ENCODE measurements around the gene TMEM52.

The TMEM52 gene

GRCh38 chr1:1957533-1957961 lies 38.5 kb upstream of the TMEM52 start:
- no peaks in the 10 kb centered on the region for H3K4me1 ChIP-seq (ENCODE audit: control insufficient read depth, insufficient read depth, low read length)
- H3K27me3 ChIP-seq (ENCODE audit: control insufficient read depth, insufficient read depth, low read length) = peaks cover 10% of the 10 kb centered on the region
- no peaks in the 10 kb centered on the region for H3K36me3 ChIP-seq (ENCODE audit: control insufficient read depth, insufficient read depth, low read length)
- no peak overlapping the region for H3K9ac ChIP-seq (ENCODE audit: low read length)
- H3K27ac ChIP-seq (ENCODE audit: low read depth, low read length) = no peak overlapping the region
- H3K4me3 ChIP-seq (ENCODE audit: low read length) = no peak overlapping the region

- peaks cover 10% of the 10 kb centered on the region for H3K27me3 ChIP-seq (ENCODE audit: control insufficient read depth, insufficient read depth, low read length)
- no peak overlapping the region for H3K9ac ChIP-seq (ENCODE audit: low read length)
- H3K27ac ChIP-seq (ENCODE audit: low read depth, low read length) = no peak overlapping the region
- no peaks in the 10 kb centered on the region for H3K36me3 ChIP-seq (ENCODE audit: control insufficient read depth, insufficient read depth, low read length)
- H3K4me1 ChIP-seq (ENCODE audit: control insufficient read depth, insufficient read depth, low read length) = no peaks in the 10 kb centered on the region
- no peak overlapping the region for H3K4me3 ChIP-seq (ENCODE audit: low read length)
Measured at GRCh38 chr1:1956586-1957532, 37.8 kb upstream of the TMEM52 start.

- Histone ChIP-seq H3K36me3 (ENCODE audit: control insufficient read depth, insufficient read depth, low read length) (no peaks in the 10 kb centered on the region), H3K4me3 (ENCODE audit: low read length) (no peak overlapping the region), H3K27me3 (ENCODE audit: control insufficient read depth, insufficient read depth, low read length) (peaks cover 10% of the 10 kb centered on the region), H3K27ac (ENCODE audit: low read depth, low read length) (no peak overlapping the region), H3K9ac (ENCODE audit: low read length) (no peak overlapping the region), H3K4me1 (ENCODE audit: control insufficient read depth, insufficient read depth, low read length) (no peaks in the 10 kb centered on the region)
Measured at GRCh38 chr1:1956101-1956500, 37.0 kb upstream of the TMEM52 start.

- no peak overlapping the region for H3K9ac ChIP-seq (ENCODE audit: low read length)
- H3K4me1 ChIP-seq (ENCODE audit: control insufficient read depth, insufficient read depth, low read length) = no peaks in the 10 kb centered on the region
- no peaks in the 10 kb centered on the region for H3K36me3 ChIP-seq (ENCODE audit: control insufficient read depth, insufficient read depth, low read length)
- H3K27me3 ChIP-seq (ENCODE audit: control insufficient read depth, insufficient read depth, low read length) = peaks cover 9% of the 10 kb centered on the region
- H3K4me3 ChIP-seq (ENCODE audit: low read length) = no peak overlapping the region
- H3K27ac ChIP-seq (ENCODE audit: low read depth, low read length) = no peak overlapping the region
Measured at GRCh38 chr1:1955621-1956094, 36.6 kb upstream of the TMEM52 start.

GRCh38 chr1:1954831-1955441 lies 35.9 kb upstream of the TMEM52 start:
- no peaks in the 10 kb centered on the region for H3K4me1 ChIP-seq (ENCODE audit: control insufficient read depth, insufficient read depth, low read length)
- no peak overlapping the region for H3K27ac ChIP-seq (ENCODE audit: low read depth, low read length)
- H3K4me3 ChIP-seq (ENCODE audit: low read length) = no peak overlapping the region
- peaks cover 3% of the 10 kb centered on the region for H3K27me3 ChIP-seq (ENCODE audit: control insufficient read depth, insufficient read depth, low read length)
- no peaks in the 10 kb centered on the region for H3K36me3 ChIP-seq (ENCODE audit: control insufficient read depth, insufficient read depth, low read length)
- no peak overlapping the region for H3K9ac ChIP-seq (ENCODE audit: low read length)

GRCh38 chr1:1954015-1954414 lies 34.9 kb upstream of the TMEM52 start:
- no peak overlapping the region for H3K27ac ChIP-seq (ENCODE audit: low read depth, low read length)
- H3K36me3 ChIP-seq (ENCODE audit: control insufficient read depth, insufficient read depth, low read length) = no peaks in the 10 kb centered on the region
- H3K4me1 ChIP-seq (ENCODE audit: control insufficient read depth, insufficient read depth, low read length) = no peaks in the 10 kb centered on the region
- no peak overlapping the region for H3K9ac ChIP-seq (ENCODE audit: low read length)
- no peak overlapping the region for H3K4me3 ChIP-seq (ENCODE audit: low read length)
- no peaks in the 10 kb centered on the region for H3K27me3 ChIP-seq (ENCODE audit: control insufficient read depth, insufficient read depth, low read length)

- Histone ChIP-seq H3K27me3 (ENCODE audit: control insufficient read depth, insufficient read depth, low read length) (no peaks in the 10 kb centered on the region), H3K4me3 (ENCODE audit: low read length) (no peak overlapping the region), H3K36me3 (ENCODE audit: control insufficient read depth, insufficient read depth, low read length) (no peaks in the 10 kb centered on the region), H3K27ac (ENCODE audit: low read depth, low read length) (no peak overlapping the region), H3K4me1 (ENCODE audit: control insufficient read depth, insufficient read depth, low read length) (no peaks in the 10 kb centered on the region), H3K9ac (ENCODE audit: low read length) (no peak overlapping the region)
Measured at GRCh38 chr1:1950940-1951339, 31.9 kb upstream of the TMEM52 start.

GRCh38 chr1:1948783-1949182 lies 29.7 kb upstream of the TMEM52 start:
- H3K4me1 ChIP-seq (ENCODE audit: control insufficient read depth, insufficient read depth, low read length) = no peaks in the 10 kb centered on the region
- no peak overlapping the region for H3K4me3 ChIP-seq (ENCODE audit: low read length)
- H3K9ac ChIP-seq (ENCODE audit: low read length) = no peak overlapping the region
- H3K27me3 ChIP-seq (ENCODE audit: control insufficient read depth, insufficient read depth, low read length) = no peaks in the 10 kb centered on the region
- no peaks in the 10 kb centered on the region for H3K36me3 ChIP-seq (ENCODE audit: control insufficient read depth, insufficient read depth, low read length)
- no peak overlapping the region for H3K27ac ChIP-seq (ENCODE audit: low read depth, low read length)

- H3K9ac ChIP-seq (ENCODE audit: low read length) = no peak overlapping the region
- no peaks in the 10 kb centered on the region for H3K36me3 ChIP-seq (ENCODE audit: control insufficient read depth, insufficient read depth, low read length)
- H3K27ac ChIP-seq (ENCODE audit: low read depth, low read length) = no peak overlapping the region
- peaks cover 2% of the 10 kb centered on the region for H3K27me3 ChIP-seq (ENCODE audit: control insufficient read depth, insufficient read depth, low read length)
- H3K4me1 ChIP-seq (ENCODE audit: control insufficient read depth, insufficient read depth, low read length) = no peaks in the 10 kb centered on the region
- H3K4me3 ChIP-seq (ENCODE audit: low read length) = no peak overlapping the region
Measured at GRCh38 chr1:1947493-1947892, 28.4 kb upstream of the TMEM52 start.

- no peak overlapping the region for H3K4me3 ChIP-seq (ENCODE audit: low read length)
- H3K4me1 ChIP-seq (ENCODE audit: control insufficient read depth, insufficient read depth, low read length) = no peaks in the 10 kb centered on the region
- H3K9ac ChIP-seq (ENCODE audit: low read length) = no peak overlapping the region
- peaks cover 5% of the 10 kb centered on the region for H3K27me3 ChIP-seq (ENCODE audit: control insufficient read depth, insufficient read depth, low read length)
- no peaks in the 10 kb centered on the region for H3K36me3 ChIP-seq (ENCODE audit: control insufficient read depth, insufficient read depth, low read length)
- no peak overlapping the region for H3K27ac ChIP-seq (ENCODE audit: low read depth, low read length)
Measured at GRCh38 chr1:1946540-1946939, 27.5 kb upstream of the TMEM52 start.

GRCh38 chr1:1945782-1946393 lies 26.8 kb upstream of the TMEM52 start:
- Histone ChIP-seq H3K9ac (ENCODE audit: low read length) (no peak overlapping the region), H3K27ac (ENCODE audit: low read depth, low read length) (no peak overlapping the region), H3K4me1 (ENCODE audit: control insufficient read depth, insufficient read depth, low read length) (no peaks in the 10 kb centered on the region), H3K36me3 (ENCODE audit: control insufficient read depth, insufficient read depth, low read length) (no peaks in the 10 kb centered on the region), H3K27me3 (ENCODE audit: control insufficient read depth, insufficient read depth, low read length) (peaks cover 5% of the 10 kb centered on the region), H3K4me3 (ENCODE audit: low read length) (no peak overlapping the region)

GRCh38 chr1:1943834-1944570 lies 24.9 kb upstream of the TMEM52 start:
- H3K9ac ChIP-seq (ENCODE audit: low read length) = no peak overlapping the region
- H3K36me3 ChIP-seq (ENCODE audit: control insufficient read depth, insufficient read depth, low read length) = no peaks in the 10 kb centered on the region
- H3K27ac ChIP-seq (ENCODE audit: low read depth, low read length) = no peak overlapping the region
- no peak overlapping the region for H3K4me3 ChIP-seq (ENCODE audit: low read length)
- H3K27me3 ChIP-seq (ENCODE audit: control insufficient read depth, insufficient read depth, low read length) = peaks cover 5% of the 10 kb centered on the region
- no peaks in the 10 kb centered on the region for H3K4me1 ChIP-seq (ENCODE audit: control insufficient read depth, insufficient read depth, low read length)

Data from rectal smooth muscle tissue (tissue), 1 donor.